K562 (cell line): Measurements from ENCODE around the gene HAAO. TPM values are rescaled to one million over a fixed set of nuclear protein-coding genes. Genes with fewer than 3 reads are reported as not detected.

Source experiments
- ATAC-seq: fragments of 200-7000 bp; cut with Tn5 transposase; 3 replicates; pipeline ENCODE4 v1.9.1; 2020; ENCODE audit warnings: moderate library complexity
- BruUV-seq: library from RNA; stranded (reverse); fragments of 400-500 nt; replicated peaks from 2 replicates; lab custom pipeline; 2021; lab: Mats Ljungman, UMichigan
- CTCF ChIA-PET: fragments of 300-600 bp; formaldehyde crosslinking; extraction: SDS; loops from one replicate; lab custom pipeline; 2021; ENCODE audit warnings: low intra/inter-chr PET ratio; lab: Yijun Ruan, JAX
- POLR2A ChIA-PET: fragments of 300-600, 350-650 bp; sonication (Branson Sonifier 250); formaldehyde crosslinking; extraction: SDS; loops from one replicate; lab custom pipeline; 2021; ENCODE audit warnings: antibody characterized with exemption, inconsistent platforms; lab: Yijun Ruan, JAX
- DNase-seq, 4 experiments: peaks; one replicate each; pipeline versions ENCODE4 v3.0.0 to v3.0.0-alpha.2; 2011 to 2018; ENCODE audit warnings: low spot score in 3 of 4, mixed read lengths in 3 of 4; ENCODE audit errors: extremely low read depth in 1 of 4
- FAIRE-seq: peaks from 2 replicates; lab custom pipeline; 2011; peaks lifted over from hg19 to GRCh38; lab: Jason Lieb, UNC
- H2AFZ ChIP-seq: 2 replicates; pipeline ENCODE4 v1.6.0; 2011; ENCODE audit warnings: low read depth, low read length, control low read depth, inconsistent platforms
- H3K27ac ChIP-seq: fragments of 200-600 bp; 3 replicates; pipeline ENCODE4 v1.8.0; 2011; ENCODE audit warnings: low read depth, mild to moderate bottlenecking, control low read depth, inconsistent platforms, low read length, moderate library complexity, mixed read lengths; ENCODE audit errors: extremely low read depth
- H3K27me3 ChIP-seq, 2 experiments: fragments of 300-600 bp in 1 of 2; 2 replicates in 1 of 2; 3 replicates in 1 of 2; pipeline versions ENCODE4 v1.6.0 to v1.8.0; 2011; ENCODE audit warnings: inconsistent platforms in 2 of 2, low read length in 2 of 2, mild to moderate bottlenecking in 1 of 2, mixed read lengths in 1 of 2, moderate library complexity in 1 of 2; ENCODE audit not compliant: control insufficient read depth in 2 of 2, insufficient read depth in 2 of 2
- H3K36me3 ChIP-seq: fragments of 300-600 bp; 3 replicates; pipeline ENCODE4 v1.8.0; 2011; ENCODE audit warnings: mild to moderate bottlenecking, low read length, inconsistent platforms; ENCODE audit not compliant: control insufficient read depth, insufficient read depth
- H3K4me1 ChIP-seq, 2 experiments: fragments of 200-600 bp in 1 of 2; replicated peaks in 1 of 2; 2 replicates in 1 of 2; 3 replicates in 1 of 2; pipeline versions ENCODE4 v1.5.1 to v1.8.0; 2011; ENCODE audit warnings: inconsistent platforms in 2 of 2, low read length in 2 of 2, mild to moderate bottlenecking in 1 of 2, mixed read lengths in 1 of 2, moderate library complexity in 1 of 2; ENCODE audit not compliant: control insufficient read depth in 2 of 2, insufficient read depth in 2 of 2
- H3K4me2 ChIP-seq: 2 replicates; pipeline ENCODE4 v1.6.1; 2011; ENCODE audit warnings: low read length, control low read depth, inconsistent platforms, mixed read lengths; ENCODE audit not compliant: insufficient read depth
- H3K4me3 ChIP-seq: fragments of 200-600 bp; sonication (generic), shearing (Covaris generic); 2 replicates; pipeline ENCODE4 v1.5.1; 2016; ENCODE audit warnings: control low read depth, inconsistent platforms
- H3K79me2 ChIP-seq: fragments of 200-600 bp; 3 replicates; pipeline ENCODE4 v1.8.0; 2011; ENCODE audit warnings: low read length, inconsistent platforms; ENCODE audit not compliant: control insufficient read depth, insufficient read depth
- H3K9ac ChIP-seq, 2 experiments: 2 replicates each; pipeline versions ENCODE4 v1.6.0 to v1.6.1; 2011; ENCODE audit warnings: low read depth in 2 of 2, low read length in 2 of 2, control low read depth in 1 of 2, inconsistent platforms in 1 of 2, mild to moderate bottlenecking in 1 of 2, mixed read lengths in 1 of 2; ENCODE audit not compliant: insufficient read depth in 1 of 2
- H3K9me1 ChIP-seq: one replicate; pipeline ENCODE4 v1.6.0; 2011; ENCODE audit warnings: inconsistent platforms, mild to moderate bottlenecking, low read length, moderate library complexity; ENCODE audit not compliant: control insufficient read depth, insufficient read depth
- H3K9me3 ChIP-seq: replicated peaks from 2 replicates; pipeline ENCODE4 v1.5.1; 2011; ENCODE audit warnings: low read depth, low read length, inconsistent platforms; ENCODE audit not compliant: control insufficient read depth, insufficient read depth
- H4K20me1 ChIP-seq: replicated peaks from 2 replicates; pipeline ENCODE4 v1.6.1; 2011; ENCODE audit warnings: low read length, inconsistent platforms, mixed read lengths; ENCODE audit not compliant: control insufficient read depth, insufficient read depth
- ATF3 ChIP-seq, 2 experiments: fragments of 450-650 bp in 1 of 2; sonication (generic) in 1 of 2; formaldehyde crosslinking in 1 of 2; IDR thresholded peaks in 1 of 2; conservative IDR thresholded peaks in 1 of 2; 2 replicates each; pipeline versions ENCODE4 v1.6.1 to v1.8.1; 2016 to 2023; ENCODE audit warnings: mild to moderate bottlenecking in 2 of 2, moderate library complexity in 2 of 2, inconsistent platforms in 1 of 2, missing genetic modification reagents in 1 of 2
- CBFA2T2 ChIP-seq: fragments of 450-650 bp; conservative IDR thresholded peaks from 2 replicates; pipeline ENCODE4 v1.6.1; 2017; ENCODE audit warnings: mild to moderate bottlenecking
- GTF2B ChIP-seq: IDR thresholded peaks from 2 replicates; pipeline ENCODE4 v1.6.1; 2011; ENCODE audit not compliant: insufficient read length; ENCODE audit errors: extremely low read depth
- MAZ ChIP-seq, 2 experiments: fragments of 450-650 bp in 1 of 2; sonication (generic) in 1 of 2; formaldehyde crosslinking; IDR thresholded peaks in 1 of 2; conservative IDR thresholded peaks in 1 of 2; 2 replicates each; pipeline versions ENCODE4 v1.4.0 to v1.5.0; 2020; ENCODE audit warnings: mild to moderate bottlenecking in 1 of 2, missing genetic modification reagents in 1 of 2
- NFIC ChIP-seq: fragments of 450-650 bp; IDR thresholded peaks from 2 replicates; pipeline ENCODE4 v1.6.1; 2017; ENCODE audit warnings: mild to moderate bottlenecking, inconsistent platforms
- RUNX1 ChIP-seq: sonication (generic); IDR thresholded peaks from 2 replicates; pipeline ENCODE4 v1.6.1; 2016; ENCODE audit warnings: antibody characterized with exemption, low read depth
- ZNF561 ChIP-seq: fragments of 450-650 bp; formaldehyde crosslinking; conservative IDR thresholded peaks from 2 replicates; pipeline ENCODE4 v1.4.0; 2020; ENCODE audit warnings: mild to moderate bottlenecking, moderate library complexity
- WGBS: fragments of 100-300 bp; shearing (Covaris generic); methylation state at CpG from one replicate; pipeline ENCODE4 v1.1.6; 2016; ENCODE audit warnings: low coverage, mixed read lengths; ENCODE audit not compliant: insufficient coverage; ENCODE audit errors: missing lambda C conversion rate; 5-methylcytosine and 5-hydroxymethylcytosine counted together
- in situ Hi-C: fragments of 300-500 bp; cut with MboI; formaldehyde crosslinking; loops from 4 replicates; pipeline ENCODE4 v1.15.0; 2018; ENCODE audit warnings: inconsistent platforms, mixed read lengths
- intact Hi-C: fragments of 100-400 bp; cut with micrococcal nuclease; formaldehyde crosslinking; loops from 2 replicates; pipeline ENCODE4 v1.14.2; 2022
- polyA plus RNA-seq, 8 experiments: library from polyadenylated mRNA; depleted of rRNA in 4 of 8; stranded (reverse) in 5 of 8; unstranded in 3 of 8; fragments of >200 nt; fragmentation: Nextera tagmentation in 2 of 8; fragmentation: Illumina TruSeq in 1 of 8; extraction: Ambion mirVana in 2 of 8; extraction: Trizol in 1 of 8; gene quantifications; 2 replicates each; pipeline versions ENCODE4 v1.2.1 to v1.2.3, GENCODE V29; 2011 to 2014; ENCODE audit warnings: inconsistent platforms in 1 of 8, missing spikeins in 1 of 8
- total RNA-seq, 7 experiments: library from RNA; depleted of rRNA in 6 of 7; stranded (reverse); fragments of >200 nt in 6 of 7; fragmentation: Illumina TruSeq in 2 of 7; extraction: Trizol in 2 of 7; gene quantifications; 2 replicates each; pipeline versions ENCODE4 v1.2.1 to v1.2.3, GENCODE V29; 2011 to 2021; ENCODE audit warnings: low replicate concordance in 1 of 7

Gene HAAO
- total and polyA plus RNA-seq, 9 of the 15 experiments (the other 6 are each of a cell fraction or from before 2014, with no cell fraction given) = not detected

- TF ChIP-seq ATF3 (IDR thresholded peaks at IDR 0.05) (0 out of 2 replicates have a peak, but pooled peaks have one; percentile 11), ATF3 (CRISPR knock-in tag; conservative IDR thresholded peaks at IDR 0.05) (no peak)
- TF ChIP-seq, all 486 proteins: peak for 9
Observed at GRCh38 chr2:42722320-42723190, 69.8 kb downstream of the HAAO start (continued).

- H3K79me2 ChIP-seq = no peaks in the 10 kb centered on the region
- CTCF ChIA-PET = no interaction called here
- in situ Hi-C loops (no loop called here), intact Hi-C loops (no loop called here)
- no peak overlapping the region for H3K27ac ChIP-seq
- 3% methylated on average over 2 of the region's 2 CpGs for WGBS
- no peak overlapping the region for H3K4me3 ChIP-seq
- BruUV-seq = no TSS peak
- FAIRE-seq (no peak), ATAC-seq (no peak), DNase-seq (no peak)
- H3K4me1 ChIP-seq = peaks cover 0 to 3% of the 10 kb centered on the region in 2 experiments; a peak in 1 of 5 replicates
- peak overlapping the region; percentile 34; the same call in 1 of the 2 replicates for H3K4me2 ChIP-seq
- H3K27me3 ChIP-seq = peaks cover 4% of the 10 kb centered on the region in 2 experiments; a peak in 2 of 5 replicates
- H4K20me1 ChIP-seq = no peaks in the 10 kb centered on the region
- H3K9me3 ChIP-seq = no peaks in the 10 kb centered on the region
- POLR2A ChIA-PET = no interaction called here
- H3K36me3 ChIP-seq = no peaks in the 10 kb centered on the region
- no peaks in the 10 kb centered on the region for H3K9me1 ChIP-seq
- 0 out of 2 replicates have a peak overlapping the region, but pooled peaks have one; percentile 46 for H2AFZ ChIP-seq
- H3K9ac ChIP-seq = no peak overlapping the region
- no peak for TF ChIP-seq RUNX1
- TF ChIP-seq NFIC = no peak
- TF ChIP-seq GTF2B = no peak
- TF ChIP-seq ZNF561 = no peak
- no peak for TF ChIP-seq MAZ (CRISPR knock-in tag; conservative IDR thresholded peaks at IDR 0.05 in 1 of 2, IDR thresholded peaks at IDR 0.05 in 1 of 2)
- no peak for TF ChIP-seq CBFA2T2
- TF ChIP-seq, all 486 proteins: peak for 0
Observed at GRCh38 chr2:42721898-42722297, 70.5 kb downstream of the HAAO start.

Other genes starting within 250 kb of the HAAO start
- gene MTA3, start 224.0 kb downstream of the HAAO start, total RNA-seq (2014; rRNA removed) = 12.4 and 15.8 TPM in 2 replicates
- 20.7 and 25.7 TPM in 2 replicates for gene MTA3, start 224.0 kb downstream of the HAAO start, total RNA-seq (2014; rRNA removed; fragmentation: Illumina TruSeq; extraction: Trizol)
- 17.8 and 20.7 TPM in 2 replicates for gene MTA3, start 224.0 kb downstream of the HAAO start, total RNA-seq (2015; rRNA removed; fragmentation: Illumina TruSeq; extraction: Trizol)
- 22.3 and 23.5 TPM in 2 replicates for gene MTA3, start 224.0 kb downstream of the HAAO start, total RNA-seq (2021)
- gene MTA3, start 224.0 kb downstream of the HAAO start, polyA plus RNA-seq (2011; rRNA removed) = 30.8 and 39.6 TPM in 2 replicates
- gene MTA3, start 224.0 kb downstream of the HAAO start, polyA plus RNA-seq (2014; fragmentation: Illumina TruSeq; extraction: Trizol) = 24.2 and 28.6 TPM in 2 replicates
- 10 to 100 TPM; 17.0 to 26.3 TPM for gene MTA3, start 224.0 kb downstream of the HAAO start, polyA plus RNA-seq (2014; fragmentation: Nextera tagmentation; extraction: Ambion mirVana)
- 21.9 and 25.3 TPM in 2 replicates for gene MTA3, start 224.0 kb downstream of the HAAO start, polyA plus RNA-seq (2014; rRNA removed)
- not detected in 2 replicates for gene OXER1, start 28.4 kb downstream of the HAAO start, total RNA-seq (2014; rRNA removed)
- not detected in 2 replicates for gene OXER1, start 28.4 kb downstream of the HAAO start, total RNA-seq (2014; rRNA removed; fragmentation: Illumina TruSeq; extraction: Trizol)
- gene OXER1, start 28.4 kb downstream of the HAAO start, total RNA-seq (2015; rRNA removed; fragmentation: Illumina TruSeq; extraction: Trizol) = not detected in 2 replicates
- gene OXER1, start 28.4 kb downstream of the HAAO start, total RNA-seq (2021) = not detected in 2 replicates
- gene OXER1, start 28.4 kb downstream of the HAAO start, polyA plus RNA-seq (2011; rRNA removed) = not detected in 2 replicates
- not detected in 2 replicates for gene OXER1, start 28.4 kb downstream of the HAAO start, polyA plus RNA-seq (2014; fragmentation: Illumina TruSeq; extraction: Trizol)
- gene OXER1, start 28.4 kb downstream of the HAAO start, polyA plus RNA-seq (2014; fragmentation: Nextera tagmentation; extraction: Ambion mirVana) = not detected
- gene OXER1, start 28.4 kb downstream of the HAAO start, polyA plus RNA-seq (2014; rRNA removed) = not detected in 2 replicates